A549 (cell line): ENCODE measurements around the gene MMP25.
"Not testable (repeated sequence)": the region's sequence is repeated elsewhere in the genome, so short reads cannot be mapped to it uniquely, and the experiment has no call there.

ENCODE experiments used
- CEBPB ChIP-seq, 2 experiments: fragments of >200 bp in 1 of 2; sonication (Bioruptor Twin) in 1 of 2; formaldehyde crosslinking in 1 of 2; IDR thresholded peaks; 2 replicates each; pipeline ENCODE4 v1.6.1; 2012 to 2016
- CHD2 ChIP-seq: fragments of 150-350 bp; IDR thresholded peaks from 2 replicates; pipeline ENCODE4 v1.6.1; 2014; ENCODE audit warnings: low read length; ENCODE audit not compliant: partially characterized antibody
- EHMT2 ChIP-seq: fragments of 200-600 bp; sonication (generic); IDR thresholded peaks from 2 replicates; pipeline ENCODE4 v1.6.1; 2016; ENCODE audit warnings: antibody characterized with exemption, low read depth, mild to moderate bottlenecking, moderate library complexity
- MYC ChIP-seq: IDR thresholded peaks from 2 replicates; pipeline ENCODE4 v1.6.1; 2012; ENCODE audit warnings: mild to moderate bottlenecking, inconsistent platforms, low read length, improper control_type of control experiment, borderline replicate concordance
- POLR2A ChIP-seq: IDR thresholded peaks from 2 replicates; pipeline ENCODE4 v1.6.1; 2012; ENCODE audit warnings: mild to moderate bottlenecking, low read length
- RAD21 ChIP-seq, 2 experiments: fragments of >200 bp in 1 of 2; sonication (Bioruptor Twin) in 1 of 2; formaldehyde crosslinking in 1 of 2; IDR thresholded peaks in 1 of 2; conservative IDR thresholded peaks in 1 of 2; 2 replicates in 1 of 2; 3 replicates in 1 of 2; pipeline ENCODE4 v1.6.1; 2012 to 2018; ENCODE audit warnings: inconsistent platforms in 1 of 2
- TF ChIP-seq, protein P1 (sequence below): fragments of >200 bp; sonication (Bioruptor Twin); formaldehyde crosslinking; IDR thresholded peaks from 3 replicates; pipeline ENCODE4 v1.5.1; 2016
- TF ChIP-seq, protein P2 (sequence below): fragments of 150-350 bp; IDR thresholded peaks from 2 replicates; pipeline ENCODE4 v1.6.1; 2014; ENCODE audit warnings: low read depth, mild to moderate bottlenecking, low read length
- TF ChIP-seq, protein P3 (sequence below): fragments of >200 bp; sonication (Bioruptor Twin); formaldehyde crosslinking; IDR thresholded peaks from 3 replicates; pipeline ENCODE4 v1.6.1; 2016
- TF ChIP-seq, protein P4 (sequence below): fragments of 450-650 bp; IDR thresholded peaks from 2 replicates; pipeline ENCODE4 v1.6.1; 2014; ENCODE audit warnings: antibody characterized with exemption

DNA sequence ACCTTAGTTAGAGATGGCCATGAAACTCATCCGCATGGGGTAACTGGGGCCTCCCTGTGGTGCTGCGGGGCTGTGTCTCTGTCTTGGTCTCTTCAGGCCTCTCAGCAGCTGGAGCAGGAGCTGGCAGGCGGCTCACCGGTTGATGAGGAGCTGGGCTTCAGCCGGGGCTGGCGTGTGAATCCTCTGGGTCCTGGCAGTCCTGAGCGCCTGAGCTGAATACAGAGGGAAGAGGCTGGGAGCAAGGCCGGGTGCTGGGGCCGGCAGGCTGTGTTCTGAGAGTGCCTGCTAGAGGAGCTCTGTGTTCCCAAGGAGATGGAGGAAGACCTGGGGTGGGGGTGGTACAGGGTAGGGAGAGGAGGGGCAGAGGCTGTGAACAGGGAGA is 9.4 kb downstream of the MMP25 start:
- TF ChIP-seq, protein P1, sequence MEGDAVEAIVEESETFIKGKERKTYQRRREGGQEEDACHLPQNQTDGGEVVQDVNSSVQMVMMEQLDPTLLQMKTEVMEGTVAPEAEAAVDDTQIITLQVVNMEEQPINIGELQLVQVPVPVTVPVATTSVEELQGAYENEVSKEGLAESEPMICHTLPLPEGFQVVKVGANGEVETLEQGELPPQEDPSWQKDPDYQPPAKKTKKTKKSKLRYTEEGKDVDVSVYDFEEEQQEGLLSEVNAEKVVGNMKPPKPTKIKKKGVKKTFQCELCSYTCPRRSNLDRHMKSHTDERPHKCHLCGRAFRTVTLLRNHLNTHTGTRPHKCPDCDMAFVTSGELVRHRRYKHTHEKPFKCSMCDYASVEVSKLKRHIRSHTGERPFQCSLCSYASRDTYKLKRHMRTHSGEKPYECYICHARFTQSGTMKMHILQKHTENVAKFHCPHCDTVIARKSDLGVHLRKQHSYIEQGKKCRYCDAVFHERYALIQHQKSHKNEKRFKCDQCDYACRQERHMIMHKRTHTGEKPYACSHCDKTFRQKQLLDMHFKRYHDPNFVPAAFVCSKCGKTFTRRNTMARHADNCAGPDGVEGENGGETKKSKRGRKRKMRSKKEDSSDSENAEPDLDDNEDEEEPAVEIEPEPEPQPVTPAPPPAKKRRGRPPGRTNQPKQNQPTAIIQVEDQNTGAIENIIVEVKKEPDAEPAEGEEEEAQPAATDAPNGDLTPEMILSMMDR: not testable (repeated sequence)
- TF ChIP-seq, protein P2, sequence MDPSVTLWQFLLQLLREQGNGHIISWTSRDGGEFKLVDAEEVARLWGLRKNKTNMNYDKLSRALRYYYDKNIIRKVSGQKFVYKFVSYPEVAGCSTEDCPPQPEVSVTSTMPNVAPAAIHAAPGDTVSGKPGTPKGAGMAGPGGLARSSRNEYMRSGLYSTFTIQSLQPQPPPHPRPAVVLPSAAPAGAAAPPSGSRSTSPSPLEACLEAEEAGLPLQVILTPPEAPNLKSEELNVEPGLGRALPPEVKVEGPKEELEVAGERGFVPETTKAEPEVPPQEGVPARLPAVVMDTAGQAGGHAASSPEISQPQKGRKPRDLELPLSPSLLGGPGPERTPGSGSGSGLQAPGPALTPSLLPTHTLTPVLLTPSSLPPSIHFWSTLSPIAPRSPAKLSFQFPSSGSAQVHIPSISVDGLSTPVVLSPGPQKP: not testable (repeated sequence)
- not testable (repeated sequence) for TF ChIP-seq RAD21 (conservative IDR thresholded peaks at IDR 0.05 in 1 of 2, IDR thresholded peaks at IDR 0.05 in 1 of 2); CHD2; POLR2A; MYC; EHMT2; CEBPB (IDR thresholded peaks at IDR 0.05)
- TF ChIP-seq, protein P3, sequence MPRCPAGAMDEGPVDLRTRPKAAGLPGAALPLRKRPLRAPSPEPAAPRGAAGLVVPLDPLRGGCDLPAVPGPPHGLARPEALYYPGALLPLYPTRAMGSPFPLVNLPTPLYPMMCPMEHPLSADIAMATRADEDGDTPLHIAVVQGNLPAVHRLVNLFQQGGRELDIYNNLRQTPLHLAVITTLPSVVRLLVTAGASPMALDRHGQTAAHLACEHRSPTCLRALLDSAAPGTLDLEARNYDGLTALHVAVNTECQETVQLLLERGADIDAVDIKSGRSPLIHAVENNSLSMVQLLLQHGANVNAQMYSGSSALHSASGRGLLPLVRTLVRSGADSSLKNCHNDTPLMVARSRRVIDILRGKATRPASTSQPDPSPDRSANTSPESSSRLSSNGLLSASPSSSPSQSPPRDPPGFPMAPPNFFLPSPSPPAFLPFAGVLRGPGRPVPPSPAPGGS: not testable (repeated sequence)
- TF ChIP-seq, protein P4, sequence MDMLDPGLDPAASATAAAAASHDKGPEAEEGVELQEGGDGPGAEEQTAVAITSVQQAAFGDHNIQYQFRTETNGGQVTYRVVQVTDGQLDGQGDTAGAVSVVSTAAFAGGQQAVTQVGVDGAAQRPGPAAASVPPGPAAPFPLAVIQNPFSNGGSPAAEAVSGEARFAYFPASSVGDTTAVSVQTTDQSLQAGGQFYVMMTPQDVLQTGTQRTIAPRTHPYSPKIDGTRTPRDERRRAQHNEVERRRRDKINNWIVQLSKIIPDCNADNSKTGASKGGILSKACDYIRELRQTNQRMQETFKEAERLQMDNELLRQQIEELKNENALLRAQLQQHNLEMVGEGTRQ: not testable (repeated sequence)
